ENCODE data around the gene ALOXE3. TPM values are rescaled to one million over a fixed set of nuclear protein-coding genes. Genes with fewer than 3 reads are reported as not detected.
"Not testable (repeated sequence)": the region's sequence is repeated elsewhere in the genome, so short reads cannot be mapped to it uniquely, and the experiment has no call there.

ALOXE3 gene
- total RNA-seq, 1 experiment from 2014 or later, result not detected

GRCh38 chr17:8063761-8064534 lies 54.4 kb downstream of the ALOXE3 start:
- Mint-ChIP-seq H3K36me3 (ENCODE audit: insufficient read depth, unreplicated experiment) (peaks cover under 1% of the 10 kb centered on the region), H3K4me1 (ENCODE audit: low read depth, unreplicated experiment) (peaks cover 25% of the 10 kb centered on the region), H3K4me3 (ENCODE audit: low read depth, unreplicated experiment) (no peak overlapping the region), H3K27ac (ENCODE audit: unreplicated experiment) (no peak overlapping the region), H3K9me3 (ENCODE audit: low read depth, unreplicated experiment) (no peaks in the 10 kb centered on the region), H3K27me3 (ENCODE audit: unreplicated experiment) (peaks cover 44% of the 10 kb centered on the region)
- no TSS peak for BruUV-seq (replicated peaks)
- no peak for DNase-seq
- intact Hi-C loops (cut with micrococcal nuclease; ENCODE audit: unreplicated experiment), result loop anchor here (5.0 kb wide), 1 partner anchor 53 kb away; the partner anchor contains the start of gene ALOXE3
- TF ChIP-seq CTCF (IDR thresholded peaks at IDR 0.05; ENCODE audit: unreplicated experiment), result no peak
- CTCF ChIA-PET, result no interaction called here

DNA sequence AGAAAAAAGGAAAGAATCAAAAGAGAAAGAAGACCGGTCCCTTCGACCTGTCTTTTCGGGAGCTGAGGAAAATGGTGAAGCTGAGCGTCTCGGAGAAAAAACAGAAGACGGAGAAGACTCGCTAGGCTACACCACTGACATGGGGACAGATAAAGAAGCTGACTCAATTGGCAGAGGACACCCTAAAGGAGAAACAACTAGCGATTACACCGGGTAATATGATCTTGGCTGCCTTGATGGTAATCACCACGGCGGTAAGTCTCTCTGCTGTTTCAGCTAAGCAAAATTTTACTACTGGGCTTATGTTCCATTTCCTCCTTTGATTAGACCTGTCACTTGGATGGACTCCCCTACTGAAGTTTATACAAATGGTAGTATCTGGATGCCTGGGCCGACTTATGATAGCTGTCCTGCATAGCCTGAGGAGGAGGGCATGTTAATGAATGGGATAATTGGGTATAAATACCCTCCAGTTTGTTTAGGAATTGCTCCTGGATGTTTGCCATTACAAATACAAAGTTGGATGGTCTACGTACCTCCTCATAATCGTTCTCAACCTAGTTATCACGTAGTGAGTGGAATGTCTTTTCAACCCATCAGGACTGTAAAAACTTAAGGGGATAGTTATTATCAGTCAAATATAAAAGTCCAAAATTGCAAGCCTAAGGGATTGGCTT lies 55.4 kb downstream of the ALOXE3 start:
- Mint-ChIP-seq H3K4me3 (ENCODE audit: low read depth, unreplicated experiment) (peak overlapping the region; percentile 51), H3K4me1 (ENCODE audit: low read depth, unreplicated experiment) (peaks cover 15% of the 10 kb centered on the region), H3K36me3 (ENCODE audit: insufficient read depth, unreplicated experiment) (no peaks in the 10 kb centered on the region), H3K27me3 (ENCODE audit: unreplicated experiment) (peaks cover 53% of the 10 kb centered on the region), H3K9me3 (ENCODE audit: low read depth, unreplicated experiment) (no peaks in the 10 kb centered on the region), H3K27ac (ENCODE audit: unreplicated experiment) (no peak overlapping the region)
- intact Hi-C loops (cut with micrococcal nuclease; ENCODE audit: unreplicated experiment), result loop anchor here (5.0 kb wide), 1 partner anchor 54 kb away; the partner anchor contains the start of gene ALOXE3
- no TSS peak for BruUV-seq (replicated peaks)
- DNase-seq, result no peak
- CTCF ChIA-PET, result interaction anchor here (1.8 kb wide), 1 partner anchor 11 kb away, joined by 12 read pairs; no protein-coding TSS in a partner anchor
- TF ChIP-seq CTCF (IDR thresholded peaks at IDR 0.05; ENCODE audit: unreplicated experiment), result no peak

DNA sequence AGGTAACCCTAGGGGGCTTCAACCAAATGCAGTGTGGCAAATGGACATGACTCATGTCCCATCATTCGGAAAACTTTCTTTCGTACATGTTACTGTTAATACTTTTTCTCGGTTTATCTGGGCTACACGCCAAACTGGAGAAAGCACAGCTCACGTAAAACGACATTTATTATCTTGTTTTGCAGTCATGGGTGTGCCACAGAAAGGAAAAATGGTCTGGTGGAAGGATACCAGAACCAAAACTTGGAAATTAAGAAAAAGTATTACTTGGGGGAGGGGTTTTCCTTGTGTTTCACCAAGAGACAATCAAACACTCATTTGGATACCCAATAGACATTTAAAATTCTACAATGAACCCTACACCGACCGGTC lies 55.9 kb downstream of the ALOXE3 start:
- no peak for DNase-seq
- H3K27me3 Mint-ChIP-seq (ENCODE audit: unreplicated experiment), result peaks cover 58% of the 10 kb centered on the region
- no peaks in the 10 kb centered on the region for H3K36me3 Mint-ChIP-seq (ENCODE audit: insufficient read depth, unreplicated experiment)
- H3K9me3 Mint-ChIP-seq (ENCODE audit: low read depth, unreplicated experiment), result no peaks in the 10 kb centered on the region
- BruUV-seq (replicated peaks), result no TSS peak
- H3K4me3 Mint-ChIP-seq (ENCODE audit: low read depth, unreplicated experiment), result peak overlapping the region; percentile 51
- intact Hi-C loops (cut with micrococcal nuclease; ENCODE audit: unreplicated experiment), result loop anchor here (5.0 kb wide), 1 partner anchor 55 kb away; the partner anchor contains the start of gene ALOXE3
- CTCF ChIA-PET, result interaction anchor here (1.8 kb wide), 1 partner anchor 11 kb away, joined by 12 read pairs; no protein-coding TSS in a partner anchor
- H3K4me1 Mint-ChIP-seq (ENCODE audit: low read depth, unreplicated experiment), result peaks cover 15% of the 10 kb centered on the region
- no peak for TF ChIP-seq CTCF (IDR thresholded peaks at IDR 0.05; ENCODE audit: unreplicated experiment)
- H3K27ac Mint-ChIP-seq (ENCODE audit: unreplicated experiment), result no peak overlapping the region

DNA sequence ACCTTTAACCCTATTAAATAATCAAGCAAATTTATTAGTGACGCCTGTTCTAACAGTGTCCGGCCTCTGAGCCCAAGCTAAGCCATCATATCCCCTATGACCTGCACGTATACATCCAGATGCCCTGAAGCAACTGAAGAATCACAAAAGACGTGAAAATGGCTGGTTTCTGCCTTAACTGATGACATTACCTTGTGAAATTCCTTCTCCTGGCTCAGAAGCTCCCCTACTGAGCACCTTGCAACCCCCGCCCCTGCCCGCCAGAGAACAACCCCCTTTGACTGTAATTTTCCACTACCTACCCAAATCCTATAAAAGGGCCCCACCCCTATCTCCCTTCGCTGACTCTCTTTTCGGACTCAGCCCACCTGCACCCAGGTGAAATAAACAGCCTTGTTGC lies 56.5 kb downstream of the ALOXE3 start:
- Mint-ChIP-seq H3K4me1 (ENCODE audit: low read depth, unreplicated experiment) (peaks cover 20% of the 10 kb centered on the region), H3K27me3 (ENCODE audit: unreplicated experiment) (peaks cover 64% of the 10 kb centered on the region)
- intact Hi-C loops (cut with micrococcal nuclease; ENCODE audit: unreplicated experiment), result loop anchor here (5.0 kb wide), 1 partner anchor 55 kb away; the partner anchor contains the start of gene ALOXE3
- H3K27ac Mint-ChIP-seq (ENCODE audit: unreplicated experiment); DNase-seq; H3K36me3 Mint-ChIP-seq (ENCODE audit: insufficient read depth, unreplicated experiment); H3K4me3 Mint-ChIP-seq (ENCODE audit: low read depth, unreplicated experiment); BruUV-seq (replicated peaks); H3K9me3 Mint-ChIP-seq (ENCODE audit: low read depth, unreplicated experiment): not testable (repeated sequence)
- CTCF ChIA-PET, result interaction anchor here (1.8 kb wide), 1 partner anchor 12 kb away, joined by 12 read pairs; no protein-coding TSS in a partner anchor
